Fibroblast of lung (primary cell): ENCODE measurements around the gene IGFALS.

Source experiments
- EZH2 ChIP-seq: IDR thresholded peaks from 2 replicates; pipeline ENCODE4 v1.5.1; 2012; ENCODE audit warnings: low read length, control low read depth, mild to moderate bottlenecking; ENCODE audit errors: missing control alignments
- TF ChIP-seq, protein P1 (sequence below), 2 donors: IDR thresholded peaks in 1 of 2; conservative IDR thresholded peaks in 1 of 2; 1 replicate in 1 of 2; 2 replicates in 1 of 2; pipeline ENCODE4 v1.5.1; 2011 to 2012; ENCODE audit warnings: low read length in 2 of 2, control low read depth in 1 of 2, inconsistent platforms in 1 of 2, low read depth in 1 of 2, mild to moderate bottlenecking in 1 of 2

GRCh38 chr16:1757714-1758461 lies 35.6 kb downstream of the IGFALS start:
- TF ChIP-seq, protein P1, sequence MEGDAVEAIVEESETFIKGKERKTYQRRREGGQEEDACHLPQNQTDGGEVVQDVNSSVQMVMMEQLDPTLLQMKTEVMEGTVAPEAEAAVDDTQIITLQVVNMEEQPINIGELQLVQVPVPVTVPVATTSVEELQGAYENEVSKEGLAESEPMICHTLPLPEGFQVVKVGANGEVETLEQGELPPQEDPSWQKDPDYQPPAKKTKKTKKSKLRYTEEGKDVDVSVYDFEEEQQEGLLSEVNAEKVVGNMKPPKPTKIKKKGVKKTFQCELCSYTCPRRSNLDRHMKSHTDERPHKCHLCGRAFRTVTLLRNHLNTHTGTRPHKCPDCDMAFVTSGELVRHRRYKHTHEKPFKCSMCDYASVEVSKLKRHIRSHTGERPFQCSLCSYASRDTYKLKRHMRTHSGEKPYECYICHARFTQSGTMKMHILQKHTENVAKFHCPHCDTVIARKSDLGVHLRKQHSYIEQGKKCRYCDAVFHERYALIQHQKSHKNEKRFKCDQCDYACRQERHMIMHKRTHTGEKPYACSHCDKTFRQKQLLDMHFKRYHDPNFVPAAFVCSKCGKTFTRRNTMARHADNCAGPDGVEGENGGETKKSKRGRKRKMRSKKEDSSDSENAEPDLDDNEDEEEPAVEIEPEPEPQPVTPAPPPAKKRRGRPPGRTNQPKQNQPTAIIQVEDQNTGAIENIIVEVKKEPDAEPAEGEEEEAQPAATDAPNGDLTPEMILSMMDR (conservative IDR thresholded peaks at IDR 0.05 in 1 of 2, IDR thresholded peaks at IDR 0.05 in 1 of 2; ENCODE audit: low read depth in 1 of 2, low read length in 2 of 2): no peak
- no peak for TF ChIP-seq EZH2
